Panc1 (cell line): ENCODE data around the gene BTC. TPM values are rescaled to one million over a fixed set of nuclear protein-coding genes. Genes with fewer than 3 reads are reported as not detected.
A peak's percentile ranks its signal among the peaks of the same experiment; 100 is the strongest.

Source experiments
- ATAC-seq: fragments of 200-7000 bp; cut with Tn5 transposase; 2 replicates; pipeline ENCODE4 v1.9.1; 2020; ENCODE audit warnings: mild to moderate bottlenecking, moderate library complexity
- BruUV-seq: library from RNA; stranded (reverse); fragments of 400-500 nt; replicated peaks from 2 replicates; lab custom pipeline; 2021; lab: Mats Ljungman, UMichigan
- CTCF ChIA-PET: fragments of 300-600 bp; sonication (Branson Sonifier 250); formaldehyde crosslinking; loops from one replicate; lab custom pipeline; 2022; ENCODE audit warnings: antibody characterized with exemption; lab: Charles Lee
- POLR2A ChIA-PET: fragments of 300-600 bp; sonication (Branson Sonifier 250); formaldehyde crosslinking; loops from one replicate; lab custom pipeline; 2022; ENCODE audit warnings: antibody characterized with exemption; lab: Charles Lee
- DNase-seq: peaks from one replicate; pipeline ENCODE4 v3.0.0-alpha.2; 2010; ENCODE audit warnings: low read depth, low spot score
- H3K27ac ChIP-seq: 2 replicates; pipeline ENCODE4 v1.5.1; 2011; ENCODE audit warnings: mild to moderate bottlenecking, low read length, inconsistent platforms
- H3K27me3 ChIP-seq: fragments of 200-500 bp; sonication (Bioruptor generic); 2 replicates; pipeline ENCODE4 v1.6.0; 2014; ENCODE audit warnings: low read length, inconsistent platforms; ENCODE audit not compliant: control insufficient read depth, insufficient read depth
- H3K36me3 ChIP-seq: fragments of 200-500 bp; sonication (Bioruptor generic); 2 replicates; pipeline ENCODE4 v1.5.1; 2014; ENCODE audit warnings: inconsistent platforms, mild to moderate bottlenecking, low read length, moderate library complexity; ENCODE audit not compliant: control insufficient read depth, insufficient read depth
- H3K4me1 ChIP-seq: 2 replicates; pipeline ENCODE4 v1.5.1; 2011; ENCODE audit warnings: inconsistent platforms, mild to moderate bottlenecking, low read length, moderate library complexity; ENCODE audit not compliant: control insufficient read depth, insufficient read depth
- H3K4me3 ChIP-seq, 2 experiments: 2 replicates each; pipeline ENCODE4 v1.5.1; 2011 to 2012; ENCODE audit warnings: low read depth in 2 of 2, low read length in 2 of 2, mild to moderate bottlenecking in 2 of 2, inconsistent platforms in 1 of 2, moderate library complexity in 1 of 2
- H3K9me3 ChIP-seq: fragments of 200-500 bp; sonication (Bioruptor generic); 2 replicates; pipeline ENCODE4 v1.5.1; 2014; ENCODE audit warnings: low read depth, mild to moderate bottlenecking, inconsistent platforms, low read length, moderate library complexity; ENCODE audit not compliant: control insufficient read depth, insufficient read depth
- POLR2AphosphoS5 ChIP-seq: IDR thresholded peaks from 2 replicates; pipeline ENCODE4 v1.6.1; 2012; ENCODE audit warnings: mild to moderate bottlenecking, low read depth, low read length, moderate library complexity
- SIN3A ChIP-seq: IDR thresholded peaks from 2 replicates; pipeline ENCODE4 v1.6.1; 2012; ENCODE audit warnings: low read depth, mild to moderate bottlenecking, low read length, moderate library complexity, borderline replicate concordance; ENCODE audit not compliant: insufficient read depth
- TCF7L2 ChIP-seq: IDR thresholded peaks from 2 replicates; pipeline ENCODE4 v1.6.1; 2011; ENCODE audit warnings: mild to moderate bottlenecking, low read depth, low read length, inconsistent platforms
- in situ Hi-C: cut with HindIII; loops from 2 replicates; pipeline ENCODE4 v1.10.0; 2016; ENCODE audit warnings: low sequenced_read_pairs, low pct_unique_long_range_greater_than_20kb
- intact Hi-C: fragments of 100-400 bp; cut with micrococcal nuclease; formaldehyde crosslinking; loops from one replicate; pipeline ENCODE4 v1.10.0; 2022; ENCODE audit not compliant: unreplicated experiment
- total RNA-seq: library from RNA; stranded (reverse); gene quantifications from one replicate; pipeline ENCODE4 v1.2.1, GENCODE V29; 2021; ENCODE audit not compliant: unreplicated experiment
- TF ChIP-seq, protein P1 (sequence below): fragments of 450-650 bp; IDR thresholded peaks from 2 replicates; pipeline ENCODE4 v1.5.1; 2017; ENCODE audit warnings: mild to moderate bottlenecking
- TF ChIP-seq, protein P2 (sequence below), 2 experiments: IDR thresholded peaks; 2 replicates each; pipeline ENCODE4 v1.6.1; 2011 to 2012; ENCODE audit warnings: low read depth in 2 of 2, control low read depth in 1 of 2, low read length in 1 of 2, mild to moderate bottlenecking in 1 of 2, moderate library complexity in 1 of 2; ENCODE audit not compliant: insufficient read depth in 1 of 2

The BTC gene
- total RNA-seq, 1 experiment from 2014 or later = 0.08 TPM

DNA sequence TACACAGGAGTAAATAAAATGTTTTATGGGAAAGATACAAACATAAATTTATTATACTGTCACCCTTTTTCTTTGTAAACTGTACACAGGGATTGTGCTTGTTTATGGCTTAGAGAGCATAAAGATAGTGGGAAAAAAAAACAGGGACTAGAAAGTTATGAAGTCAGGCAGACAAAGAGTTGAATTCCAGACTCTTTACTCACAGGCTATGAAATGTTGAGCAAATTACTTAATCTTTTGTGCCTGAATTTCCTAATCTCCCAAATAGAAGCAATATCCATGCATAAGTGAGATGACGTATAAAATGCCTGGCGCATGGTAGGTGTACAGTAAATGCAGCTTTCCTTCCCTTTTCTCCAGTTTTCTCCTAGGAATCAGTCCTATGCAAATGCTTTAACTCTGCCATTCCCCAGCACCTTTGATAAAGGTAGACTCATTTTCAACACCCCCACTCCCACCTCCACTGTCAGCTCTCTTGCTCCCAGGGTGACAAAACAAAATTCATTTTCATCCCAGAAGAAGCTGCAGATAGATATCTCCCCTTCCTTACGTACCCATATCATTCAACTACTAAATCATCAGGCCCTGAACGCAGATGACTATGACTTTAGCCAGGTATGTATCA is 44.5 kb upstream of the BTC start:
- ChIA-PET POLR2A (no interaction called here), CTCF (no interaction called here)
- no peaks in the 10 kb centered on the region for H3K27me3 ChIP-seq
- intact Hi-C loops (no loop called here), in situ Hi-C loops (no loop called here)
- no peak for DNase-seq
- no peak overlapping the region for H3K27ac ChIP-seq
- TF ChIP-seq TCF7L2 = no peak
- TF ChIP-seq, protein P1, sequence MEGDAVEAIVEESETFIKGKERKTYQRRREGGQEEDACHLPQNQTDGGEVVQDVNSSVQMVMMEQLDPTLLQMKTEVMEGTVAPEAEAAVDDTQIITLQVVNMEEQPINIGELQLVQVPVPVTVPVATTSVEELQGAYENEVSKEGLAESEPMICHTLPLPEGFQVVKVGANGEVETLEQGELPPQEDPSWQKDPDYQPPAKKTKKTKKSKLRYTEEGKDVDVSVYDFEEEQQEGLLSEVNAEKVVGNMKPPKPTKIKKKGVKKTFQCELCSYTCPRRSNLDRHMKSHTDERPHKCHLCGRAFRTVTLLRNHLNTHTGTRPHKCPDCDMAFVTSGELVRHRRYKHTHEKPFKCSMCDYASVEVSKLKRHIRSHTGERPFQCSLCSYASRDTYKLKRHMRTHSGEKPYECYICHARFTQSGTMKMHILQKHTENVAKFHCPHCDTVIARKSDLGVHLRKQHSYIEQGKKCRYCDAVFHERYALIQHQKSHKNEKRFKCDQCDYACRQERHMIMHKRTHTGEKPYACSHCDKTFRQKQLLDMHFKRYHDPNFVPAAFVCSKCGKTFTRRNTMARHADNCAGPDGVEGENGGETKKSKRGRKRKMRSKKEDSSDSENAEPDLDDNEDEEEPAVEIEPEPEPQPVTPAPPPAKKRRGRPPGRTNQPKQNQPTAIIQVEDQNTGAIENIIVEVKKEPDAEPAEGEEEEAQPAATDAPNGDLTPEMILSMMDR = no peak
- no peak for TF ChIP-seq SIN3A
- TF ChIP-seq, protein P2, sequence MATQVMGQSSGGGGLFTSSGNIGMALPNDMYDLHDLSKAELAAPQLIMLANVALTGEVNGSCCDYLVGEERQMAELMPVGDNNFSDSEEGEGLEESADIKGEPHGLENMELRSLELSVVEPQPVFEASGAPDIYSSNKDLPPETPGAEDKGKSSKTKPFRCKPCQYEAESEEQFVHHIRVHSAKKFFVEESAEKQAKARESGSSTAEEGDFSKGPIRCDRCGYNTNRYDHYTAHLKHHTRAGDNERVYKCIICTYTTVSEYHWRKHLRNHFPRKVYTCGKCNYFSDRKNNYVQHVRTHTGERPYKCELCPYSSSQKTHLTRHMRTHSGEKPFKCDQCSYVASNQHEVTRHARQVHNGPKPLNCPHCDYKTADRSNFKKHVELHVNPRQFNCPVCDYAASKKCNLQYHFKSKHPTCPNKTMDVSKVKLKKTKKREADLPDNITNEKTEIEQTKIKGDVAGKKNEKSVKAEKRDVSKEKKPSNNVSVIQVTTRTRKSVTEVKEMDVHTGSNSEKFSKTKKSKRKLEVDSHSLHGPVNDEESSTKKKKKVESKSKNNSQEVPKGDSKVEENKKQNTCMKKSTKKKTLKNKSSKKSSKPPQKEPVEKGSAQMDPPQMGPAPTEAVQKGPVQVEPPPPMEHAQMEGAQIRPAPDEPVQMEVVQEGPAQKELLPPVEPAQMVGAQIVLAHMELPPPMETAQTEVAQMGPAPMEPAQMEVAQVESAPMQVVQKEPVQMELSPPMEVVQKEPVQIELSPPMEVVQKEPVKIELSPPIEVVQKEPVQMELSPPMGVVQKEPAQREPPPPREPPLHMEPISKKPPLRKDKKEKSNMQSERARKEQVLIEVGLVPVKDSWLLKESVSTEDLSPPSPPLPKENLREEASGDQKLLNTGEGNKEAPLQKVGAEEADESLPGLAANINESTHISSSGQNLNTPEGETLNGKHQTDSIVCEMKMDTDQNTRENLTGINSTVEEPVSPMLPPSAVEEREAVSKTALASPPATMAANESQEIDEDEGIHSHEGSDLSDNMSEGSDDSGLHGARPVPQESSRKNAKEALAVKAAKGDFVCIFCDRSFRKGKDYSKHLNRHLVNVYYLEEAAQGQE (IDR thresholded peaks at IDR 0.05; ENCODE audit: insufficient read depth in 1 of 2, low read depth in 2 of 2, low read length in 1 of 2) = no peak
- no peak for TF ChIP-seq POLR2AphosphoS5
- no peaks in the 10 kb centered on the region for H3K36me3 ChIP-seq
- ATAC-seq = no peak
- H3K9me3 ChIP-seq = no peaks in the 10 kb centered on the region
- BruUV-seq = no TSS peak
- H3K4me3 ChIP-seq = no peak overlapping the region
- no peaks in the 10 kb centered on the region for H3K4me1 ChIP-seq

DNA sequence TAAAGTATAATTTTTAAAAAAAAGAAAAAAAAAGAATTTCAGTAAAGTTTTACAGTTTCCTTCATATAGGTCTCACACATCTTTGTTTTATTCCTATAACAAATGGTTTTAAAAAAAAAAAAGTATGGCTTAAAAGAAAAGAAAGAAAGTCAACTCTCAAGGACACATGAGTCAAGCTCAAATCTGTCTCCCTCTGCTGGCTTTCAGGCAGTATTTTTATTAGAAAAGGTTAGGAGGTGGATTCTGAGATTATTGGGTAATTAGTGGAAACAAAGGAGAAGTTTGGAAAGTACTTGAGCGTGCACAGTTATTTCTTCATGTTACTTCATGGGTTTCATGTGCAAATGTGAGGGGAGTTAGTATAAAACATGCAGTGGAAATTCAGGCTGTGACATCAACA is 36.6 kb upstream of the BTC start:
- H3K9me3 ChIP-seq = no peaks in the 10 kb centered on the region
- ChIA-PET CTCF (no interaction called here), POLR2A (no interaction called here)
- H3K36me3 ChIP-seq = no peaks in the 10 kb centered on the region
- intact Hi-C loops (no loop called here), in situ Hi-C loops (no loop called here)
- no peaks in the 10 kb centered on the region for H3K4me1 ChIP-seq
- TF ChIP-seq, protein P2 (IDR thresholded peaks at IDR 0.05; ENCODE audit: insufficient read depth in 1 of 2, low read depth in 2 of 2, low read length in 1 of 2) = no peak
- TF ChIP-seq, protein P1 = peak; percentile 12; the same call in 1 of the 2 replicates
- no peak for TF ChIP-seq POLR2AphosphoS5
- ATAC-seq (no peak), DNase-seq (no peak)
- H3K27me3 ChIP-seq = no peaks in the 10 kb centered on the region
- no peak overlapping the region for H3K27ac ChIP-seq
- BruUV-seq = no TSS peak
- H3K4me3 ChIP-seq = no peak overlapping the region
